Neuronal stem cell (in vitro differentiated cells): ENCODE data around the gene POLR3A.
A peak's percentile ranks its signal among the peaks of the same experiment; 100 is the strongest.
"Not testable (repeated sequence)": the region's sequence is repeated elsewhere in the genome, so short reads cannot be mapped to it uniquely, and the experiment has no call there.

Experiments used
- DNase-seq: peaks from one replicate; pipeline ENCODE4 v3.0.0-alpha.2; 2013; ENCODE audit warnings: low spot score
- H2AFZ ChIP-seq: one replicate; pipeline ENCODE4 v1.6.1; 2013; ENCODE audit warnings: mild to moderate bottlenecking, low read length, inconsistent platforms
- H2AK5ac ChIP-seq: 2 replicates; pipeline ENCODE4 v1.6.1; 2013; ENCODE audit warnings: low read depth, mild to moderate bottlenecking, inconsistent platforms, low read length, moderate library complexity, mixed read lengths
- H2BK120ac ChIP-seq: 2 replicates; pipeline ENCODE4 v1.6.1; 2013; ENCODE audit warnings: low read depth, mild to moderate bottlenecking, inconsistent platforms, low read length, moderate library complexity, mixed read lengths
- H2BK12ac ChIP-seq: one replicate; pipeline ENCODE4 v1.6.1; 2013; ENCODE audit warnings: low read length, inconsistent platforms
- H2BK15ac ChIP-seq: 2 replicates; pipeline ENCODE4 v1.6.1; 2013; ENCODE audit warnings: mild to moderate bottlenecking, low read length, inconsistent platforms, mixed read lengths
- H2BK5ac ChIP-seq: one replicate; pipeline ENCODE4 v1.6.1; 2013; ENCODE audit warnings: inconsistent platforms, mild to moderate bottlenecking, low read length, moderate library complexity
- H3K14ac ChIP-seq: one replicate; pipeline ENCODE4 v1.6.1; 2013; ENCODE audit warnings: low read length, inconsistent platforms
- H3K18ac ChIP-seq: 2 replicates; pipeline ENCODE4 v1.6.1; 2013; ENCODE audit warnings: low read length, inconsistent platforms
- H3K23ac ChIP-seq: 2 replicates; pipeline ENCODE4 v1.6.1; 2013; ENCODE audit warnings: low read depth, mild to moderate bottlenecking, mixed read lengths, low read length, inconsistent platforms; ENCODE audit not compliant: poor library complexity
- H3K27ac ChIP-seq: replicated peaks from 3 replicates; pipeline ENCODE4 v1.5.1; 2013; ENCODE audit warnings: low read length, inconsistent platforms
- H3K27me3 ChIP-seq, 3 experiments: 2 replicates each; pipeline ENCODE4 v1.6.1; 2013; ENCODE audit warnings: low read length in 3 of 3, mild to moderate bottlenecking in 2 of 3, inconsistent platforms in 1 of 3, low read depth in 1 of 3, mixed read lengths in 1 of 3, moderate library complexity in 1 of 3; ENCODE audit not compliant: control insufficient read depth in 3 of 3, insufficient read depth in 3 of 3
- H3K36me3 ChIP-seq, 2 donors: replicated peaks in 1 of 2; 2 replicates each; pipeline ENCODE4 v1.6.1; 2013; ENCODE audit warnings: low read length in 2 of 2; ENCODE audit not compliant: control insufficient read depth in 2 of 2, insufficient read depth in 2 of 2
- H3K4ac ChIP-seq: 2 replicates; pipeline ENCODE4 v1.6.1; 2013; ENCODE audit warnings: inconsistent platforms, mild to moderate bottlenecking, low read length, moderate library complexity
- H3K4me1 ChIP-seq, 2 donors: 1 replicate in 1 of 2; 2 replicates in 1 of 2; pipeline ENCODE4 v1.6.1; 2013; ENCODE audit warnings: low read length in 2 of 2, low read depth in 1 of 2; ENCODE audit not compliant: control insufficient read depth in 2 of 2, insufficient read depth in 1 of 2
- H3K4me2 ChIP-seq: one replicate; pipeline ENCODE4 v1.6.1; 2013; ENCODE audit warnings: mild to moderate bottlenecking, low read length, inconsistent platforms; ENCODE audit not compliant: insufficient read depth, poor library complexity, severe bottlenecking
- H3K4me3 ChIP-seq, 2 donors: 2 replicates each; pipeline ENCODE4 v1.5.1; 2013; ENCODE audit warnings: low read length in 2 of 2, mild to moderate bottlenecking in 2 of 2, inconsistent platforms in 1 of 2, moderate library complexity in 1 of 2
- H3K79me1 ChIP-seq: one replicate; pipeline ENCODE4 v1.6.1; 2013; ENCODE audit warnings: low read depth, mild to moderate bottlenecking, inconsistent platforms, low read length, moderate library complexity
- H3K9ac ChIP-seq: one replicate; pipeline ENCODE4 v1.6.1; 2013; ENCODE audit warnings: mild to moderate bottlenecking, low read depth, low read length, inconsistent platforms; ENCODE audit not compliant: poor library complexity
- H3K9me3 ChIP-seq, 2 donors: replicated peaks in 1 of 2; 2 replicates each; pipeline versions ENCODE3 to v1.6.1; 2013; ENCODE audit warnings: low read length in 2 of 2, mild to moderate bottlenecking in 2 of 2, inconsistent platforms in 1 of 2, low read depth in 1 of 2, mixed read lengths in 1 of 2, moderate library complexity in 1 of 2; ENCODE audit not compliant: control insufficient read depth in 2 of 2, insufficient read depth in 1 of 2
- H4K8ac ChIP-seq: one replicate; pipeline ENCODE4 v1.6.1; 2013; ENCODE audit warnings: low read depth, mild to moderate bottlenecking, inconsistent platforms, low read length, moderate library complexity
- H4K91ac ChIP-seq: one replicate; pipeline ENCODE4 v1.6.1; 2013; ENCODE audit warnings: low read length, low read depth, mild to moderate bottlenecking, inconsistent platforms; ENCODE audit not compliant: poor library complexity
- WGBS, 2 donors: extraction: QIAGEN DNeasy Blood & Tissue Kit; methylation state at CpG; one replicate each; pipeline ENCODE4 v1.1.7; 2013; ENCODE audit warnings: missing lambda C conversion rate in 2 of 2, mixed read lengths in 1 of 2; ENCODE audit not compliant: insufficient read length in 2 of 2, insufficient replicate concordance in 1 of 2; ENCODE audit errors: extremely low coverage in 2 of 2; 5-methylcytosine and 5-hydroxymethylcytosine counted together

The POLR3A gene

DNA sequence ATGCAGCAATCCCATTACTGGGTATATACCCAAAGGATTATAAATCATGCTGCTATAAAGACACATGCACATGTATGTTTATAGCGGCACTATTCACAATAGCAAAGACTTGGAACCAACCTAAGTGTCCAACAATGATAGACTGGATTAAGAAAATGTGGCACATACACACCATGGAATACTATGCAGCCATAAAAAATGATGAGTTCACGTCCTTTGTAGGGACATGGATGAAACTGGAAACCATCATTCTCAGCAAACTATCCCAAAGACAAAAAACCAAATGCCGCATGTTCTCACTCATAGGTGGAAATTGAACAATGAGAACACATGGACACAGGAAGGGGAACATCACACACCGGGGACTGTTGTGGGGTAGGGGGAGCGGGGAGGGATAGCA, 30.5 kb downstream of the POLR3A start:
- not testable (repeated sequence) for H2AK5ac ChIP-seq, H3K79me1 ChIP-seq, H3K4me3 ChIP-seq, H3K4ac ChIP-seq, H3K27me3 ChIP-seq, H2BK120ac ChIP-seq, H3K4me2 ChIP-seq, H4K8ac ChIP-seq, H3K4me1 ChIP-seq, H3K27ac ChIP-seq, H3K18ac ChIP-seq, DNase-seq, H2BK5ac ChIP-seq, H2BK15ac ChIP-seq, H3K9ac ChIP-seq, H2BK12ac ChIP-seq, H2AFZ ChIP-seq, H4K91ac ChIP-seq, H3K23ac ChIP-seq, H3K14ac ChIP-seq, H3K9me3 ChIP-seq
- no CpG with 5 or more reads among the region's 5 CpGs for whole genome bisulfite sequencing, 2 donors
- peaks cover 24 to 55% of the 10 kb centered on the region in 2 donors for H3K36me3 ChIP-seq

DNA sequence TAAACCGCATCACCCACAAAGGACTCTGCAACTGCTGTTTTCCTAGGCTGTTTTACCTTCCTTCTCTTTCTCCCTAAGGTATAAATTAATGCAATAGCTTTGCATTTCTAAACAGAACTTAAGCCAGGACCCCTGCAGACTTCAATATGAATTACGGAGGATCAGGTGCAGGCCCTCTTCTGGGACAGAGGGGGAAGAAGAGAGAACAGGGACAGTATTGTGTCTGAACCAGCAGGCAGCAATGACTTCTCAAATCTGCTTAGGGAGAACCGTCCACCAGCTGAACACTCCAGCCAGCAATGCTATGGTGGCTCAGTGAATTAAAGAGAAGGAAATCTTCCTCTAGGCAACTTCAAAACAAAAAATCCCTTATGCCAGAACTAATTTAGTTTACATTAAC, 35.7 kb downstream of the POLR3A start:
- H2AK5ac ChIP-seq = no peak overlapping the region
- no peak overlapping the region for H2AFZ ChIP-seq
- H3K9me3 ChIP-seq = no peaks in the 10 kb centered on the region
- H4K8ac ChIP-seq = no peak overlapping the region
- no peak overlapping the region for H2BK5ac ChIP-seq
- H3K79me1 ChIP-seq = no peaks in the 10 kb centered on the region
- no peak overlapping the region for H2BK12ac ChIP-seq
- H3K4ac ChIP-seq = no peak overlapping the region
- H3K36me3 ChIP-seq = peaks cover 20 to 58% of the 10 kb centered on the region in 2 donors
- no peak overlapping the region for H3K4me2 ChIP-seq
- H3K14ac ChIP-seq = no peak overlapping the region
- H2BK15ac ChIP-seq = no peak overlapping the region
- H4K91ac ChIP-seq = no peak overlapping the region
- H3K27ac ChIP-seq = no peak overlapping the region
- H3K4me3 ChIP-seq = no peak overlapping the region
- no peak overlapping the region for H3K9ac ChIP-seq
- no peak overlapping the region for H2BK120ac ChIP-seq
- H3K27me3 ChIP-seq = no peaks in the 10 kb centered on the region
- no peak overlapping the region for H3K18ac ChIP-seq
- no peak for DNase-seq
- no peaks in the 10 kb centered on the region for H3K4me1 ChIP-seq
- WGBS, 2 donors = no CpG with 5 or more reads among the region's 3 CpGs
- no peak overlapping the region for H3K23ac ChIP-seq

DNA sequence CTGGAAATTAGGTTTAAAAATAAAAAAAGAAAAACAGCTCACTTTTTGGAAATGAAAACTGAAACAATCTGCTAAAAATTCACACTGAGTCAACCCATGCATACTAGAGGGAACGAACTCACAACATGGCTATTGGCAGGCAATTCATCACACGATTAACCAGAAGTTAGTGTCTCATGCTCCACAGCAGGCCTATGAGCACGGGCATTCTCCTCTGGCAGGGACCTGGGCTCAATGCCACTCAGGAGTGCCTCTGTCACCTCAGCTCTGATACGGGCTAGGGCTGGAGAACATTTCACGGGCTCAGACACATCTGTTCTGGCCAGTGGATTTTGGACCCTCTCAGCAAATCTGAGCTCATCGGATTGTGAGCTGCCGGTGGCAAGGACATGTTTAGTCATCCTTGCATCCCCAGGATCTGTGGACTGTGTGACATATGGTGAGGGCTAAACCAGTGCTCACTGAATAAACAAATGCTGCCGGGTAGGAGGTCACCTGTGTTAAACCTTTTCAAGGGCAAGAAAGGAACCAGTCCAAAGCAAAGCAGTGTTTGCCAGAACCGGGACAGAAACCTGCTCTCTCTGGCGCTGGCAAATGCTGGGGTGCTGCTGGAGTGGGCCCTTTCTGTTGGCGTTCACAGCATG, 40.1 kb downstream of the POLR3A start:
- Histone ChIP-seq H3K18ac (no peak overlapping the region), H2BK15ac (no peak overlapping the region), H3K4me2 (no peak overlapping the region), H3K27me3 (no peaks in the 10 kb centered on the region), H2AFZ (no peak overlapping the region), H3K9me3 (no peaks in the 10 kb centered on the region), H3K27ac (no peak overlapping the region), H3K36me3 (peaks cover 45 to 98% of the 10 kb centered on the region in 2 donors), H3K4me3 (no peak overlapping the region), H3K23ac (no peak overlapping the region), H4K8ac (no peak overlapping the region), H3K4me1 (peaks cover 0 to 3% of the 10 kb centered on the region in 2 donors), H2BK12ac (no peak overlapping the region), H3K79me1 (peaks cover 3% of the 10 kb centered on the region), H3K14ac (peak overlapping the region; percentile 1), H2BK5ac (no peak overlapping the region), H4K91ac (no peak overlapping the region), H2AK5ac (no peak overlapping the region), H3K9ac (peak overlapping the region; percentile 7), H2BK120ac (no peak overlapping the region), H3K4ac (no peak overlapping the region)
- no peak for DNase-seq
- no CpG with 5 or more reads among the region's 11 CpGs for WGBS, 2 donors

DNA sequence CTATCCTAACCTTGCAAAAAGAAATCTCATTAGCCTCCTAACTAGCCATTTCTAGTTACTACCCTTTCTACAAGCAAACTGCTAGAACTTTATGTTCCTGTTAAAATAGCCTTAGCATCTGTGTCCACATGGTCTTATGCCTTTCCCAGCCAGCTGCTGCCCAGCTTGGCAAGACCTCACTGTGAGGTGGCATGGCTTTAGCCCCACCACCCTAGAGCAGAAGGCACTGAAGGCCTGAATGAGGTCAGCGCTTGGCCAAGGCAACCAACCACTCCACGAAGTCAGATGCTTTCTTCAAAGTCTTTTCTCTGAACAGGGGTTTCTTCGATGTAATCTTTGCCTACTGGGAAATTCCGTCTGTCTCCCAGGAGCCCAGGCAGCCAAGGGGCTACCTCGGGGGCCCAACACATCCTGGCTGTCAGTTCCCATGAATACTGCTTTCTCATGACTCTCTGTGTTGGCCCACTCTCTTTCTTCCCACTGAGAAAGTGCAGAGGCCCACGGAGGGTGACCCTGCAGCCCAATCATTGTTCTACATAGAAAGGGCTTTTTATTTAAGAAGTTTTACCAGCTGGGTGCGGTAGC, 41.6 kb downstream of the POLR3A start:
- no peak overlapping the region for H3K4me2 ChIP-seq
- H2AFZ ChIP-seq = no peak overlapping the region
- H3K79me1 ChIP-seq = peaks cover 3% of the 10 kb centered on the region
- H3K27me3 ChIP-seq = no peaks in the 10 kb centered on the region
- H3K36me3 ChIP-seq = peaks cover 54 to 98% of the 10 kb centered on the region in 2 donors
- no peak overlapping the region for H3K14ac ChIP-seq
- H3K27ac ChIP-seq = no peak overlapping the region
- peak overlapping the region; percentile 17 for H3K23ac ChIP-seq
- no peak for DNase-seq
- no peak overlapping the region for H3K4me3 ChIP-seq
- no peak overlapping the region for H3K9ac ChIP-seq
- H4K8ac ChIP-seq = no peak overlapping the region
- no peaks in the 10 kb centered on the region for H3K9me3 ChIP-seq
- H2BK120ac ChIP-seq = no peak overlapping the region
- H4K91ac ChIP-seq = no peak overlapping the region
- H2AK5ac ChIP-seq = no peak overlapping the region
- no peak overlapping the region for H3K18ac ChIP-seq
- H2BK12ac ChIP-seq = no peak overlapping the region
- WGBS, 2 donors = no CpG with 5 or more reads among the region's 7 CpGs
- H2BK15ac ChIP-seq = no peak overlapping the region
- no peak overlapping the region for H2BK5ac ChIP-seq
- H3K4ac ChIP-seq = no peak overlapping the region
- H3K4me1 ChIP-seq = peaks cover 0 to 3% of the 10 kb centered on the region in 2 donors
